IMR-90 (cell line): ENCODE results near the gene HGF. TPM values are rescaled to one million over a fixed set of nuclear protein-coding genes. Genes with fewer than 3 reads are reported as not detected.

Experiments
- ATAC-seq: fragments of 200-7000 bp; cut with Tn5 transposase; 2 replicates; pipeline ENCODE4 v1.9.1; 2020; ENCODE audit warnings: low read depth, mild to moderate bottlenecking, moderate library complexity
- BruUV-seq: library from RNA; stranded (reverse); fragments of 400-500 nt; replicated peaks from 2 replicates; lab custom pipeline; 2021; lab: Mats Ljungman, UMichigan
- CTCF ChIA-PET: fragments of 300-600 bp; formaldehyde crosslinking; extraction: SDS; loops from one replicate; lab custom pipeline; 2021; ENCODE audit warnings: antibody characterized with exemption; lab: Yijun Ruan, JAX
- POLR2A ChIA-PET: fragments of 300-600 bp; sonication (Branson Sonifier 250); formaldehyde crosslinking; loops from one replicate; lab custom pipeline; 2022; ENCODE audit warnings: antibody characterized with exemption; ENCODE audit not compliant: unreplicated experiment; lab: Charles Lee
- DNase-seq: peaks from one replicate; pipeline ENCODE4 v3.0.0; 2013
- H2AFZ ChIP-seq: replicated peaks from 2 replicates; pipeline ENCODE3; 2013; ENCODE audit warnings: low read length, mild to moderate bottlenecking; ENCODE audit not compliant: poor library complexity
- H2AK5ac ChIP-seq: 2 replicates; pipeline ENCODE4 v1.6.1; 2013; ENCODE audit warnings: low read depth, low read length, inconsistent platforms
- H2AK9ac ChIP-seq: replicated peaks from 2 replicates; pipeline ENCODE3; 2013; ENCODE audit warnings: mild to moderate bottlenecking, low read depth, low read length, moderate library complexity; ENCODE audit not compliant: poor library complexity
- H2BK120ac ChIP-seq: 2 replicates; pipeline ENCODE4 v1.6.1; 2013; ENCODE audit warnings: low read depth, low read length, inconsistent platforms
- H2BK15ac ChIP-seq: 3 replicates; pipeline ENCODE4 v1.6.1; 2013; ENCODE audit warnings: low read depth, low read length, inconsistent platforms
- H2BK20ac ChIP-seq: 2 replicates; pipeline ENCODE4 v1.6.1; 2013; ENCODE audit warnings: low read depth, mild to moderate bottlenecking, inconsistent platforms, low read length, moderate library complexity
- H2BK5ac ChIP-seq: 2 replicates; pipeline ENCODE4 v1.6.1; 2013; ENCODE audit warnings: mild to moderate bottlenecking, low read depth, low read length, inconsistent platforms; ENCODE audit not compliant: poor library complexity, severe bottlenecking
- H3K14ac ChIP-seq: replicated peaks from 2 replicates; pipeline ENCODE4 v1.6.1; 2013; ENCODE audit warnings: low read depth, low read length, inconsistent platforms
- H3K18ac ChIP-seq: 2 replicates; pipeline ENCODE4 v1.6.1; 2013; ENCODE audit warnings: low read depth, low read length, control low read depth
- H3K23ac ChIP-seq: 2 replicates; pipeline ENCODE4 v1.6.1; 2013; ENCODE audit warnings: low read depth, low read length, inconsistent platforms
- H3K27ac ChIP-seq: 2 replicates; pipeline ENCODE4 v1.5.1; 2013; ENCODE audit warnings: mild to moderate bottlenecking, control low read depth, low read length; ENCODE audit not compliant: insufficient read depth
- H3K27me3 ChIP-seq: 2 replicates; pipeline ENCODE4 v1.6.1; 2013; ENCODE audit warnings: low read length; ENCODE audit not compliant: control insufficient read depth, insufficient read depth
- H3K36me3 ChIP-seq: 2 replicates; pipeline ENCODE4 v1.6.1; 2013; ENCODE audit warnings: low read length, mixed read lengths; ENCODE audit not compliant: control insufficient read depth, insufficient read depth
- H3K4ac ChIP-seq: 2 replicates; pipeline ENCODE4 v1.6.1; 2013; ENCODE audit warnings: low read depth, low read length, inconsistent platforms
- H3K4me1 ChIP-seq: 2 replicates; pipeline ENCODE4 v1.6.1; 2013; ENCODE audit warnings: low read length, mixed read lengths; ENCODE audit not compliant: control insufficient read depth, insufficient read depth
- H3K4me2 ChIP-seq: 2 replicates; pipeline ENCODE4 v1.6.1; 2013; ENCODE audit warnings: low read depth, mild to moderate bottlenecking, control low read depth, low read length, moderate library complexity
- H3K4me3 ChIP-seq: 2 replicates; pipeline ENCODE4 v1.5.1; 2013; ENCODE audit warnings: low read depth, mild to moderate bottlenecking, control low read depth, low read length, moderate library complexity; ENCODE audit not compliant: insufficient read depth
- H3K56ac ChIP-seq: 2 replicates; pipeline ENCODE4 v1.6.1; 2013; ENCODE audit warnings: low read length, inconsistent platforms; ENCODE audit not compliant: insufficient read depth; ENCODE audit errors: extremely low read depth
- H3K79me1 ChIP-seq, 2 experiments: 2 replicates each; pipeline ENCODE4 v1.6.1; 2013; ENCODE audit warnings: low read length in 2 of 2, inconsistent platforms in 1 of 2, low read depth in 1 of 2
- H3K9ac ChIP-seq: 2 replicates; pipeline ENCODE4 v1.6.1; 2013; ENCODE audit warnings: low read depth, low read length, control low read depth
- H3K9me1 ChIP-seq: 2 replicates; pipeline ENCODE4 v1.6.1; 2013; ENCODE audit warnings: low read length, inconsistent platforms; ENCODE audit not compliant: insufficient read depth
- H3K9me3 ChIP-seq: 2 replicates; pipeline ENCODE4 v1.6.1; 2013; ENCODE audit warnings: low read length; ENCODE audit not compliant: control insufficient read depth, insufficient read depth
- H4K20me1 ChIP-seq: 2 replicates; pipeline ENCODE4 v1.6.1; 2013; ENCODE audit warnings: low read length, inconsistent platforms; ENCODE audit not compliant: insufficient read depth
- H4K5ac ChIP-seq: 2 replicates; pipeline ENCODE4 v1.6.1; 2013; ENCODE audit warnings: mild to moderate bottlenecking, low read depth, low read length, control low read depth
- H4K8ac ChIP-seq, 2 experiments: 2 replicates each; pipeline ENCODE4 v1.6.1; 2013; ENCODE audit warnings: low read depth in 2 of 2, low read length in 2 of 2, control low read depth in 1 of 2, inconsistent platforms in 1 of 2
- H4K91ac ChIP-seq: 2 replicates; pipeline ENCODE4 v1.6.1; 2013; ENCODE audit warnings: low read depth, low read length, inconsistent platforms; ENCODE audit not compliant: insufficient read depth
- BHLHE40 ChIP-seq: fragments of 150-350 bp; IDR thresholded peaks from 2 replicates; pipeline ENCODE4 v1.6.1; 2016; ENCODE audit warnings: mild to moderate bottlenecking, low read depth, low read length
- CEBPB ChIP-seq: IDR thresholded peaks from 2 replicates; pipeline ENCODE4 v1.6.1; 2012; ENCODE audit warnings: low read depth, low read length, improper control_type of control experiment
- CHD1 ChIP-seq: IDR thresholded peaks from 2 replicates; pipeline ENCODE4 v1.6.1; 2012; ENCODE audit warnings: low read depth, low read length, improper control_type of control experiment
- CTCF ChIP-seq: conservative IDR thresholded peaks from 2 replicates; pipeline ENCODE4 v1.5.1; 2012; ENCODE audit warnings: mild to moderate bottlenecking, low read depth, low read length, improper control_type of control experiment
- ELK1 ChIP-seq: fragments of 150-350 bp; IDR thresholded peaks from 2 replicates; pipeline ENCODE4 v1.6.1; 2016; ENCODE audit warnings: low read depth, mild to moderate bottlenecking, low read length, moderate library complexity, borderline replicate concordance
- FOS ChIP-seq: fragments of 150-350 bp; IDR thresholded peaks from 2 replicates; pipeline ENCODE4 v1.6.1; 2016; ENCODE audit warnings: low read depth, low read length
- MAFK ChIP-seq: IDR thresholded peaks from 2 replicates; pipeline ENCODE4 v1.6.1; 2012; ENCODE audit warnings: low read depth, low read length, improper control_type of control experiment
- MAZ ChIP-seq: IDR thresholded peaks from 2 replicates; pipeline ENCODE4 v1.6.1; 2012; ENCODE audit warnings: low read depth, mild to moderate bottlenecking, low read length, improper control_type of control experiment, moderate library complexity, borderline replicate concordance
- MXI1 ChIP-seq: IDR thresholded peaks from 2 replicates; pipeline ENCODE4 v1.6.1; 2012; ENCODE audit warnings: low read depth, mild to moderate bottlenecking, low read length, moderate library complexity, borderline replicate concordance
- NFE2L2 ChIP-seq: fragments of 150-350 bp; IDR thresholded peaks from 2 replicates; pipeline ENCODE4 v1.6.1; 2016; ENCODE audit warnings: low read depth, mild to moderate bottlenecking, low read length
- POLR2A ChIP-seq: IDR thresholded peaks from 2 replicates; pipeline ENCODE4 v1.6.1; 2012; ENCODE audit warnings: mild to moderate bottlenecking, low read depth, low read length
- RAD21 ChIP-seq: IDR thresholded peaks from 2 replicates; pipeline ENCODE4 v1.6.1; 2012; ENCODE audit warnings: low read length, improper control_type of control experiment
- RCOR1 ChIP-seq: IDR thresholded peaks from 2 replicates; pipeline ENCODE4 v1.6.1; 2012; ENCODE audit warnings: mild to moderate bottlenecking, low read length, improper control_type of control experiment; ENCODE audit not compliant: insufficient replicate concordance
- RFX5 ChIP-seq: IDR thresholded peaks from 2 replicates; pipeline ENCODE4 v1.8.0; 2012; ENCODE audit warnings: low read depth, mild to moderate bottlenecking, low read length, moderate library complexity
- SMC3 ChIP-seq: fragments of 150-350 bp; IDR thresholded peaks from 2 replicates; pipeline ENCODE4 v1.6.1; 2016; ENCODE audit warnings: low read depth, mild to moderate bottlenecking, antibody characterized with exemption, low read length, moderate library complexity
- USF2 ChIP-seq: fragments of 150-350 bp; IDR thresholded peaks from 2 replicates; pipeline ENCODE4 v1.6.1; 2017; ENCODE audit warnings: mild to moderate bottlenecking, antibody characterized with exemption, low read length, low read depth
- WGBS, 2 experiments: methylation state at CpG; one replicate each; pipeline versions ENCODE4 v1.1.5 to v1.1.7; 2013; ENCODE audit warnings: missing lambda C conversion rate in 2 of 2; ENCODE audit not compliant: insufficient read length in 1 of 2; ENCODE audit errors: extremely low coverage in 2 of 2; 5-methylcytosine and 5-hydroxymethylcytosine counted together
- dilution Hi-C: fragments of 300-500 bp; cut with HindIII; formaldehyde crosslinking; loops from one replicate; pipeline ENCODE4 v1.14.3; 2018; ENCODE audit warnings: low sequenced_read_pairs; ENCODE audit not compliant: unreplicated experiment
- in situ Hi-C: fragments of 300-500 bp; cut with MboI; formaldehyde crosslinking; loops from 3 replicates; pipeline ENCODE4 v1.14.3; 2019; ENCODE audit warnings: low sequenced_read_pairs, inconsistent platforms, mixed read lengths
- intact Hi-C: fragments of 100-400 bp; cut with micrococcal nuclease; formaldehyde crosslinking; loops from 2 replicates; pipeline ENCODE4 v1.10.0; 2022
- polyA plus RNA-seq, 3 experiments: library from polyadenylated mRNA; depleted of rRNA; stranded (reverse); fragments of >200 nt; gene quantifications; 2 replicates each; pipeline ENCODE4 v1.2.3, GENCODE V29; 2012; ENCODE audit warnings: low replicate concordance in 1 of 3
- total RNA-seq: library from RNA; depleted of rRNA; stranded (reverse); fragments of >200 nt; gene quantifications from 2 replicates; pipeline ENCODE4 v1.2.3, GENCODE V29; 2012

Gene HGF
- total and polyA plus RNA-seq, 2 of the 4 experiments (the other 2 are of a cell fraction): 16.8 to 50.9 TPM

GRCh38 chr7:81662531-81662930 lies 107.3 kb downstream of the HGF start:
- no peaks in the 10 kb centered on the region for H3K36me3 ChIP-seq
- H3K23ac ChIP-seq: no peak overlapping the region
- peak overlapping the region; percentile 86; the same call in 1 of the 2 replicates for H3K18ac ChIP-seq
- H3K4ac ChIP-seq: no peak overlapping the region
- no peak for TF ChIP-seq CHD1
- TF ChIP-seq RFX5: no peak
- no peak for TF ChIP-seq MAZ
- TF ChIP-seq RCOR1: no peak
- TF ChIP-seq POLR2A: no peak
- TF ChIP-seq CEBPB: no peak
- TF ChIP-seq USF2: no peak
- TF ChIP-seq NFE2L2: no peak
- TF ChIP-seq RAD21: no peak
- no peak for TF ChIP-seq ELK1
- TF ChIP-seq BHLHE40: no peak
- TF ChIP-seq MXI1: no peak
- TF ChIP-seq FOS: no peak
- TF ChIP-seq CTCF: no peak
- no peak for TF ChIP-seq SMC3
- no peak for TF ChIP-seq MAFK
- no peak overlapping the region for H3K9ac ChIP-seq
- H3K14ac ChIP-seq: no peak overlapping the region
- H2BK5ac ChIP-seq: no peak overlapping the region
- H4K5ac ChIP-seq: peak overlapping the region; percentile 68; the same call in 1 of the 2 replicates
- H3K27ac ChIP-seq: no peak overlapping the region
- ChIA-PET POLR2A (no interaction called here), CTCF (interaction anchor here (0.8 to 1.1 kb wide), 2 partner anchors 10 to 22 kb away, joined by 3 read pairs; no protein-coding TSS in a partner anchor)
- no peak overlapping the region for H2AK5ac ChIP-seq
- ATAC-seq: peak; percentile 67
- H3K4me1 ChIP-seq: peaks cover 6% of the 10 kb centered on the region
- in situ Hi-C loops: no loop called here
- H3K9me1 ChIP-seq: no peaks in the 10 kb centered on the region
- H2AK9ac ChIP-seq: no peak overlapping the region
- no peak overlapping the region for H4K91ac ChIP-seq
- no peak for DNase-seq
- no peak overlapping the region for H3K4me2 ChIP-seq
- no peak overlapping the region for H2BK120ac ChIP-seq
- no TSS peak for BruUV-seq
- H3K27me3 ChIP-seq: no peaks in the 10 kb centered on the region
- intact Hi-C loops: no loop called here
- H2BK20ac ChIP-seq: no peak overlapping the region
- no CpG with 5 or more reads among the region's 1 CpG for WGBS, 2 experiments
- H3K9me3 ChIP-seq: no peaks in the 10 kb centered on the region; the same call in 1 of the 2 replicates
- no peak overlapping the region; the same call in 2 of the 3 replicates for H2BK15ac ChIP-seq
- no peak overlapping the region for H2AFZ ChIP-seq
- no peaks in the 10 kb centered on the region for H3K79me1 ChIP-seq
- peak overlapping the region in 1 of 2 experiments; percentile 52; a peak in 1 of 4 replicates for H4K8ac ChIP-seq
- H4K20me1 ChIP-seq: no peaks in the 10 kb centered on the region
- dilution Hi-C loops: no loop called here
- H3K56ac ChIP-seq: no peak overlapping the region
- no peak overlapping the region for H3K4me3 ChIP-seq
